Neural cell (in vitro differentiated cells): Measurements from ENCODE around the gene STK10. TPM values are rescaled to one million over a fixed set of nuclear protein-coding genes. Genes with fewer than 3 reads are reported as not detected.

ENCODE experiments used
- H2AFZ ChIP-seq: fragments of 200-600, 300-800 bp; sonication (generic), shearing (Covaris generic); 2 replicates; pipeline ENCODE4 v1.6.0; 2014; ENCODE audit warnings: low read depth, mild to moderate bottlenecking, antibody characterized with exemption, low read length, moderate library complexity
- H3F3A ChIP-seq: fragments of 200-600 bp; shearing (Covaris generic); 2 replicates; pipeline ENCODE4 v1.6.1; 2016; ENCODE audit warnings: mild to moderate bottlenecking, moderate library complexity, mixed read lengths, antibody characterized with exemption, low read length; ENCODE audit not compliant: insufficient read depth, poor library complexity, severe bottlenecking
- H3K27ac ChIP-seq: fragments of 200-600, 300-800 bp; sonication (generic), shearing (Covaris generic); 2 replicates; pipeline ENCODE4 v1.5.1; 2014; ENCODE audit warnings: mild to moderate bottlenecking, low read length, moderate library complexity
- H3K27me3 ChIP-seq: fragments of 300-800, 200-600 bp; sonication (generic), shearing (Covaris generic); 2 replicates; pipeline ENCODE4 v1.6.0; 2014; ENCODE audit warnings: mild to moderate bottlenecking, low read depth, low read length, moderate library complexity; ENCODE audit not compliant: insufficient read depth
- H3K36me3 ChIP-seq: fragments of 300-800, 200-600 bp; sonication (generic), shearing (Covaris generic); 2 replicates; pipeline ENCODE4 v1.5.1; 2014; ENCODE audit warnings: mild to moderate bottlenecking, antibody characterized with exemption, low read length, moderate library complexity; ENCODE audit not compliant: insufficient read depth
- H3K4me2 ChIP-seq: fragments of 300-800, 200-600 bp; sonication (generic), shearing (Covaris generic); 2 replicates; pipeline ENCODE4 v1.6.0; 2014; ENCODE audit warnings: mild to moderate bottlenecking, low read length
- H3K4me3 ChIP-seq: fragments of 300-800, 200-600 bp; sonication (generic), shearing (Covaris generic); 2 replicates; pipeline ENCODE4 v1.5.1; 2014; ENCODE audit warnings: mild to moderate bottlenecking, low read length, moderate library complexity
- H3K79me2 ChIP-seq: fragments of 200-600 bp; shearing (Covaris generic); replicated peaks from 2 replicates; pipeline ENCODE4 v1.6.0; 2014; ENCODE audit warnings: mild to moderate bottlenecking, low read length, moderate library complexity; ENCODE audit not compliant: insufficient read depth
- H3K9ac ChIP-seq: fragments of 300-800, 200-600 bp; sonication (generic), shearing (Covaris generic); 2 replicates; pipeline ENCODE4 v1.6.1; 2016; ENCODE audit warnings: mild to moderate bottlenecking, low read length, mixed read lengths
- H3K9me2 ChIP-seq: fragments of 200-600 bp; shearing (Covaris generic); 2 replicates; pipeline ENCODE4 v1.6.1; 2016; ENCODE audit warnings: mild to moderate bottlenecking, low read length, mixed read lengths; ENCODE audit not compliant: insufficient read depth
- H3K9me3 ChIP-seq: fragments of 200-600, 300-800 bp; sonication (generic), shearing (Covaris generic); 2 replicates; pipeline ENCODE4 v1.6.1; 2016; ENCODE audit warnings: mild to moderate bottlenecking, mixed run types, low read length, moderate library complexity, mixed read lengths
- H4K20me1 ChIP-seq: fragments of 200-600 bp; shearing (Covaris generic); 2 replicates; pipeline ENCODE4 v1.6.1; 2016; ENCODE audit warnings: mild to moderate bottlenecking, mixed run types; ENCODE audit not compliant: insufficient read depth
- CTCF ChIP-seq: fragments of 450-650 bp; IDR thresholded peaks from 2 replicates; pipeline ENCODE4 v1.5.1; 2014; ENCODE audit warnings: antibody characterized with exemption, mild to moderate bottlenecking, moderate library complexity; ENCODE audit not compliant: poor library complexity, severe bottlenecking
- EP300 ChIP-seq: fragments of 450-650 bp; conservative IDR thresholded peaks from 2 replicates; pipeline ENCODE4 v1.6.1; 2014; ENCODE audit warnings: antibody characterized with exemption, mild to moderate bottlenecking, moderate library complexity; ENCODE audit not compliant: poor library complexity, severe bottlenecking
- EZH2 ChIP-seq: fragments of 200-600, 300-800 bp; shearing (Covaris generic), sonication (generic); IDR thresholded peaks from 2 replicates; pipeline ENCODE4 v1.6.1; 2014; ENCODE audit warnings: antibody characterized with exemption, low read length, borderline replicate concordance, mild to moderate bottlenecking; ENCODE audit not compliant: insufficient read depth, poor library complexity, severe bottlenecking
- MXI1 ChIP-seq: fragments of 450-650 bp; conservative IDR thresholded peaks from 2 replicates; pipeline ENCODE4 v1.6.1; 2014; ENCODE audit warnings: antibody characterized with exemption, mild to moderate bottlenecking; ENCODE audit not compliant: poor library complexity, severe bottlenecking
- POLR2AphosphoS5 ChIP-seq: IDR thresholded peaks from 2 replicates; pipeline ENCODE4 v1.6.1; 2012
- RAD21 ChIP-seq: fragments of 450-650 bp; conservative IDR thresholded peaks from 2 replicates; pipeline ENCODE4 v1.6.1; 2014; ENCODE audit warnings: antibody characterized with exemption, mild to moderate bottlenecking, moderate library complexity
- SMC3 ChIP-seq: fragments of 450-650 bp; conservative IDR thresholded peaks from 2 replicates; pipeline ENCODE4 v1.6.1; 2014; ENCODE audit warnings: antibody characterized with exemption, mild to moderate bottlenecking, moderate library complexity; ENCODE audit not compliant: poor library complexity
- TAF1 ChIP-seq: IDR thresholded peaks from 2 replicates; pipeline ENCODE4 v1.6.1; 2012; ENCODE audit warnings: low read depth
- polyA plus RNA-seq: library from polyadenylated mRNA; depleted of rRNA; stranded (reverse); fragments of >200 nt; gene quantifications from 2 replicates; pipeline ENCODE4 v1.2.3, GENCODE V29; 2014
- TF ChIP-seq, protein P1 (sequence below): IDR thresholded peaks from 2 replicates; pipeline ENCODE4 v1.6.1; 2012; ENCODE audit warnings: borderline replicate concordance

The STK10 gene
- polyA plus RNA-seq, 1 donor from 2014 or later = 8.2 TPM

- Histone ChIP-seq H3F3A (no peaks in the 10 kb centered on the region), H3K36me3 (no peaks in the 10 kb centered on the region), H3K4me2 (no peak overlapping the region), H3K4me3 (no peak overlapping the region), H2AFZ (no peak overlapping the region), H3K79me2 (no peaks in the 10 kb centered on the region), H3K27ac (no peak overlapping the region), H3K27me3 (no peaks in the 10 kb centered on the region), H3K9me2 (no peaks in the 10 kb centered on the region), H3K9me3 (no peaks in the 10 kb centered on the region), H3K9ac (no peak overlapping the region), H4K20me1 (no peaks in the 10 kb centered on the region)
- TF ChIP-seq SMC3 (no peak), MXI1 (no peak), TAF1 (no peak), EZH2 (no peak), CTCF (no peak), RAD21 (no peak), EP300 (no peak), POLR2AphosphoS5 (no peak)
- TF ChIP-seq, protein P1, sequence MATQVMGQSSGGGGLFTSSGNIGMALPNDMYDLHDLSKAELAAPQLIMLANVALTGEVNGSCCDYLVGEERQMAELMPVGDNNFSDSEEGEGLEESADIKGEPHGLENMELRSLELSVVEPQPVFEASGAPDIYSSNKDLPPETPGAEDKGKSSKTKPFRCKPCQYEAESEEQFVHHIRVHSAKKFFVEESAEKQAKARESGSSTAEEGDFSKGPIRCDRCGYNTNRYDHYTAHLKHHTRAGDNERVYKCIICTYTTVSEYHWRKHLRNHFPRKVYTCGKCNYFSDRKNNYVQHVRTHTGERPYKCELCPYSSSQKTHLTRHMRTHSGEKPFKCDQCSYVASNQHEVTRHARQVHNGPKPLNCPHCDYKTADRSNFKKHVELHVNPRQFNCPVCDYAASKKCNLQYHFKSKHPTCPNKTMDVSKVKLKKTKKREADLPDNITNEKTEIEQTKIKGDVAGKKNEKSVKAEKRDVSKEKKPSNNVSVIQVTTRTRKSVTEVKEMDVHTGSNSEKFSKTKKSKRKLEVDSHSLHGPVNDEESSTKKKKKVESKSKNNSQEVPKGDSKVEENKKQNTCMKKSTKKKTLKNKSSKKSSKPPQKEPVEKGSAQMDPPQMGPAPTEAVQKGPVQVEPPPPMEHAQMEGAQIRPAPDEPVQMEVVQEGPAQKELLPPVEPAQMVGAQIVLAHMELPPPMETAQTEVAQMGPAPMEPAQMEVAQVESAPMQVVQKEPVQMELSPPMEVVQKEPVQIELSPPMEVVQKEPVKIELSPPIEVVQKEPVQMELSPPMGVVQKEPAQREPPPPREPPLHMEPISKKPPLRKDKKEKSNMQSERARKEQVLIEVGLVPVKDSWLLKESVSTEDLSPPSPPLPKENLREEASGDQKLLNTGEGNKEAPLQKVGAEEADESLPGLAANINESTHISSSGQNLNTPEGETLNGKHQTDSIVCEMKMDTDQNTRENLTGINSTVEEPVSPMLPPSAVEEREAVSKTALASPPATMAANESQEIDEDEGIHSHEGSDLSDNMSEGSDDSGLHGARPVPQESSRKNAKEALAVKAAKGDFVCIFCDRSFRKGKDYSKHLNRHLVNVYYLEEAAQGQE = no peak
These were observed 113.1 kb downstream of the STK10 start for GRCh38 chr5:172074896-172075295.

GRCh38 chr5:172071309-172071875 lies 116.6 kb downstream of the STK10 start:
- no peaks in the 10 kb centered on the region for H3K9me2 ChIP-seq
- no peaks in the 10 kb centered on the region for H3K79me2 ChIP-seq
- no peak overlapping the region for H3K27ac ChIP-seq
- no peak overlapping the region for H2AFZ ChIP-seq
- no peak overlapping the region for H3K4me2 ChIP-seq
- H3K36me3 ChIP-seq = no peaks in the 10 kb centered on the region
- H3K27me3 ChIP-seq = no peaks in the 10 kb centered on the region
- no peak overlapping the region for H3K4me3 ChIP-seq
- H3K9me3 ChIP-seq = no peaks in the 10 kb centered on the region
- H4K20me1 ChIP-seq = no peaks in the 10 kb centered on the region
- TF ChIP-seq CTCF (no peak), POLR2AphosphoS5 (no peak), SMC3 (no peak), EP300 (no peak), EZH2 (no peak), TAF1 (no peak), RAD21 (no peak), MXI1 (no peak)
- TF ChIP-seq, protein P1 = no peak
- H3F3A ChIP-seq = no peaks in the 10 kb centered on the region
- H3K9ac ChIP-seq = no peak overlapping the region
